Coronary artery (tissue), 2 donors: ENCODE measurements around the gene SMIM21.

Experiments used
- DNase-seq: peaks from one replicate; pipeline ENCODE4 v3.0.0-alpha.2; 2017; ENCODE audit warnings: low spot score
- H3K27ac ChIP-seq, 2 donors: fragments of 200-600 bp; sonication (generic); one replicate each; pipeline ENCODE4 v1.5.1; 2016 to 2019
- H3K4me3 ChIP-seq: fragments of 200-600 bp; sonication (generic); 2 replicates; pipeline ENCODE4 v1.5.1; 2016; ENCODE audit warnings: mild to moderate bottlenecking, moderate library complexity
- TF ChIP-seq, protein P1 (sequence below): fragments of 200-600 bp; sonication (generic); IDR thresholded peaks from one replicate; pipeline ENCODE4 v1.5.1; 2019; ENCODE audit warnings: antibody characterized with exemption

The SMIM21 gene

GRCh38 chr18:75393721-75394120 lies 33.8 kb downstream of the SMIM21 start:
- Histone ChIP-seq H3K4me3 (no peak overlapping the region), H3K27ac (no peak overlapping the region)
- TF ChIP-seq, protein P1, sequence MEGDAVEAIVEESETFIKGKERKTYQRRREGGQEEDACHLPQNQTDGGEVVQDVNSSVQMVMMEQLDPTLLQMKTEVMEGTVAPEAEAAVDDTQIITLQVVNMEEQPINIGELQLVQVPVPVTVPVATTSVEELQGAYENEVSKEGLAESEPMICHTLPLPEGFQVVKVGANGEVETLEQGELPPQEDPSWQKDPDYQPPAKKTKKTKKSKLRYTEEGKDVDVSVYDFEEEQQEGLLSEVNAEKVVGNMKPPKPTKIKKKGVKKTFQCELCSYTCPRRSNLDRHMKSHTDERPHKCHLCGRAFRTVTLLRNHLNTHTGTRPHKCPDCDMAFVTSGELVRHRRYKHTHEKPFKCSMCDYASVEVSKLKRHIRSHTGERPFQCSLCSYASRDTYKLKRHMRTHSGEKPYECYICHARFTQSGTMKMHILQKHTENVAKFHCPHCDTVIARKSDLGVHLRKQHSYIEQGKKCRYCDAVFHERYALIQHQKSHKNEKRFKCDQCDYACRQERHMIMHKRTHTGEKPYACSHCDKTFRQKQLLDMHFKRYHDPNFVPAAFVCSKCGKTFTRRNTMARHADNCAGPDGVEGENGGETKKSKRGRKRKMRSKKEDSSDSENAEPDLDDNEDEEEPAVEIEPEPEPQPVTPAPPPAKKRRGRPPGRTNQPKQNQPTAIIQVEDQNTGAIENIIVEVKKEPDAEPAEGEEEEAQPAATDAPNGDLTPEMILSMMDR: no peak
- DNase-seq: no peak

DNA sequence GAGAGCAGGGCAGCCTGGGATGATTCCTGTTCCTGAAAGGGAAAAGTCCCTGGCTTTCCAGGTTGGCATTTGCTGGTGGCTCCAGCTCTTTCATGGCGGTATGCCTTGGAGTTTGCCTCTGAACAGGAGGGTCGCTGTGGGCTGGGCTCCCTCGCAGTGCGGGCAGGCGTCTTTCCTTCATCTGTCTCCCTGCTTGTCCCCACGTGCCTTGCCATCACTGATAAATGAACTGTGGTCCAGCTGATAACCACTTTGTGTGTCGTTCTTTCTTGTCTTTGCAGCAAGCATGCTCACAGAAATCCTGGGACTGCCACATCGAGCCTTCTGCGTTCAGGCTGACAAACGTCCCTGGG lies 35.3 kb downstream of the SMIM21 start:
- Histone ChIP-seq H3K27ac (no peak overlapping the region), H3K4me3 (no peak overlapping the region)
- no peak for DNase-seq
- TF ChIP-seq, protein P1: no peak

- H3K4me3 ChIP-seq: no peak overlapping the region
- DNase-seq: no peak
- TF ChIP-seq, protein P1: no peak
- H3K27ac ChIP-seq: no peak overlapping the region
These were observed 36.0 kb downstream of the SMIM21 start for GRCh38 chr18:75391279-75392225.

GRCh38 chr18:75390854-75391253 lies 36.6 kb downstream of the SMIM21 start:
- no peak overlapping the region for H3K4me3 ChIP-seq
- DNase-seq: no peak
- H3K27ac ChIP-seq: no peak overlapping the region
- TF ChIP-seq, protein P1: no peak

DNA sequence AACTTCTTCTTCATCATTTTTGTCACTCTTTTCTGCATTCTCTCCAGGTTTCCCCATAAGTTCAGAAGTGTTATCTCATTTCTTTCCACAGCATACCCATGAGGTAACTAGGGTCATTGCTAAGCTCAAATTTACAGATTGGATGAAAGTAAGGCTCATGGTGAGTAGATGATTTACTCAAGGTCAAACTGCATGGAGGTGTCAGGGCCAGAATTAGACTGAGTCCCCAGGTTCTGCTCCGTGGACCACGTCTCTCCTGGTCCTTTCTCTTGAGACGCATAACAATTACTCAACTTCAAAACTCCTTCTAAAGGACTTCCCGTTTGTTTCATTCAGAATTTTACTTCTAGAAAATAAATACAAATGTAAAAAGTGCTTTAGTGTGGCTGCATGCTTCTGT lies 43.4 kb downstream of the SMIM21 start:
- Histone ChIP-seq H3K27ac (no peak overlapping the region), H3K4me3 (no peak overlapping the region)
- TF ChIP-seq, protein P1: no peak
- no peak for DNase-seq

DNA sequence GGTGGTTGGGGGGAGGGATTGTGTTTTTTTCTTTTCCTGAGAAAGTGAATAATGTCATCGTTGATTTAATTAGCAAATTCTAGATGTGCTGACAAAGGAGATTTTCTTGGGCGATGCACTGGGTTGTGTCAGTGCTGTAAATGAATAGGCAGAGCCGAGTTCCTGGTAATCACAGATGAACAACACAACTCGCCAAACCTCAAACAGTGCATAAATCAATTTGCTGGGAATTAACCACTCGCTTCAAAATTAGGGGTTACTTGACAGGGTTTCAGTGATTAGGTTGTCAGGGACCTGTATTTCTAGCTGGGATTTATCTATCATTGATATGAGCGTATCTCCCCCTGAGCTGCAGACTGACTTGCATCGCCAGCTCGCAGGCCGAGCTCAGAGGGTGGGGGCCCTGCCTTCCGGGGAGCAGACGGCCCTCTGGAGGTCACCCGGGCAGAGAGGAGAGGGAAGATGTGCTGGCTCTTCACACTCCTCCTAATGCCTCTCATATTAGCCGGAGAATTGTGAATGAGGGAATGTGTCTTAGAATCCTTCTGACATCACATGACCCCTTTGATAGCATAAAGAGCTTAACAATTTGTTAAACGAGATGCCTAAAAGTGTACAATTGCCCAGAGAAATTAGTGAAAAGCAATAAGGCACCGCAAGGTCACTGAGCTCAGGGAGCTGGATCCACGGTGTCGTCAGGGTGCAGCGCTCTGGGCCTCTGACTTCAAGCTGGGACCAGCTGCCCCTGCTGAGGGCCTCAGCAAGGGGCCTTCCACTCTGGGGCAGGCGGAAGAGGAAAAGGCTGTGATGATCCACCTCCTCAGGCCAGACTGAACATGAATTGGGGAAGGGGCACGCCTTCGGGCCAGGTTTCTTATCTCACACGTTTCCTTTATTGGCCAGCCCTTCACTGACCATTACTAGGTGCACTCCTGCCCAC lies 48.9 kb downstream of the SMIM21 start:
- TF ChIP-seq, protein P1: no peak
- H3K27ac ChIP-seq: no peak overlapping the region
- DNase-seq: no peak
- no peak overlapping the region for H3K4me3 ChIP-seq
